Stimulated activated CD8-positive, alpha-beta memory T cell treated with anti-CD3 and anti-CD28 coated beads, Interleukin-2, amount 100 ng/mL, for 1 hour (primary cell): ENCODE measurements around the gene IKZF2.

Source experiments
- DNase-seq, 2 donors: peaks; one replicate each; pipeline ENCODE4 v3.0.0-alpha.2; 2020; ENCODE audit warnings: low read depth in 2 of 2

The IKZF2 gene

DNA sequence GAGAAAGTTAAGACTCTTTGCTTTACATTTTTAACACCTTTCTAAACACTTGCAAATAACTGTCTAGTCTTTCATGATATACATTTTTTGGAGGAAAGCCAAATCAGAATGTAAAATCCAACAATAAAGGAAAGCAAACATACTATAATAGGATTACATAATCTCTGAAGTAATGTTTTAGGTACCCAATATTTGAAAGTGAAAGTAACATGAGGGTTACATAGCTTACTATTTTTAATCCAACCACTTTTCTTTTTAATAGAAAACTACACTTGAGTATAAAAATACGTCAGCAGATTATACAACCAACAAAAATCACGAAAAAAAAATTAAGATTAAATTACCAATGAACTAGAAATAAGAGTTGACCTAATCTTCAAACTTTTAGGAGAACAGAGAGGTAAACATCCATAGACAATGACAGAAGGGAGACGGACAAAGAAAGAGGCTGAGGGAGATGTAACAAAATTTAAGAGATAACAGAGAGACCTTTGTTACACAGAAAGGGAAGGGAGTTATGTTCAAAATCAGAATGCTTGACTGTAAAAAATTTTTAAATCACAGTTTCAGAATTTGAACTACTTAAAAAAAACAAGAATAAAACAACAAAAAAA, 150.0 kb downstream of the IKZF2 start:
- no peak for DNase-seq

DNA sequence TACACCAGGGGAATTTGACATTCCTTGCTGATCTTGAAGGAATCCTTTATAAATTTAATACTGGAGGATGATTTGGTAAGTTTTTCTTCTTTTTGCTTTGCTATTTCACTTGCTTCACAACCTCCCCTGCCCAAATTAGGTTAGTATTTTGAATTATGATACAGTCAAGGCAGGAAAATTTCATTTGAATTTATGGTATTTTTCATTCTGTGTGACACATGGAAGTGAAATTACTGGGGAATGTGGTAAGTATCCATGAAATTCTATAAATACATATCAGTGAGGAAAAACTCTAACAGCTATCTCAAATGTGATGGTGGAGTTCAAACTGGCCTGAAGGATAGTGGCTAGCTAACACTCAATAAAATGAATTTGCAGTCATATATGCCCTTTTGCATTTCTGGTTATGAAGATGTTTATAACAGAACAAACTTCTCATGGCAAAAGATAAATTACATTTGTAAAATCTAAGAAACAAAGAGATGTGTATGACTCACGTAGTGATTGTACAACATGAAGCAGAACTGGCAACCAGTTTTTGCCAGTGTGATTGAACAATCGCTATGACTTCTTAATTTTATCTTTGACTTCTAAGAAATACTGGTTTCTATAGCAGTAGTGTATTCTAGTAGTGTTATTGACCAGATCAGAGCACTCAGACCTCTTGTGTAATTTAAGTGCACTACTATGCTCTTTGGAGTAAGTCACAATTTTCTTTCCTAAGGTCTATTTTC, 152.6 kb downstream of the IKZF2 start:
- DNase-seq, result no peak

GRCh38 chr2:212997526-212998020, 153.8 kb downstream of the IKZF2 start:
- no peak for DNase-seq

GRCh38 chr2:212995920-212996319, 155.5 kb downstream of the IKZF2 start:
- DNase-seq, result no peak

GRCh38 chr2:212994976-212995375, 156.4 kb downstream of the IKZF2 start:
- DNase-seq, result no peak

DNA sequence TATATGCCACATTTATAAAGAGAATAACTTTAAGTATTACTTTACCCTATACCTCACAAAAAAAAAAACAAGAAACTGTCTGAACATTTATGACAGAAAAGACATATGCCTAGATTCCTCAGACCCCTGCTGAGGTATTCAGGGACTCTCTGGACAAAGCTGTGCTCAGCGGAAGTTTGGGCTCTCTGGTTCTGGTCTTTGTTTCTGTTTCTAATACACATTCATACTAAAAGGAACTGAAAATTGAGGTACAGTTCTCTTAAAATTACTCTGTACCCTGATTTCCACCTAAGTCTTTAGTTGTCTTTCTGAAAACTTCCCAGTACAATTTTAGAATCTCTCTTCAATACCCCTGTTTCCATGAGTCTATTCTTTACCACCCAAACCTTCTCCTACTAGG, 160.3 kb downstream of the IKZF2 start:
- no peak for DNase-seq

DNA sequence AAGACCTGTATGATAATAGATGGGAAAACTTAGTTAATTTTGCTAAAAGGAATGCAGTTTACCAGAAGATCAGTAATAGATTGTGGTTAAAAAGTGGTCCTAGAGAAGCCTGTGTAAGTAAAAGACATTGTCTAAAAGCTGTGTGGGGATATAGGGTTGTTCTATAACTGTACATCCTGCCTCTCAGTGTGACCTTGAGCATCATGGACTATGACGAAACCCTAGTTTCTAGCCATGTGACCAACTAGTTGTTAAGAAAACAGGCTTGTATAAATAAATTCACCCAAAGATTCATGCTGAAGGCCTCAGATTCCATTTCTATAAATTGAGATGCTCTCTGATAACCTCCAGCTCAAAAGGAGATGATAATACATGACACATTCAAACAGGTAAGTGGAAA, 160.7 kb downstream of the IKZF2 start:
- DNase-seq, result no peak

DNA sequence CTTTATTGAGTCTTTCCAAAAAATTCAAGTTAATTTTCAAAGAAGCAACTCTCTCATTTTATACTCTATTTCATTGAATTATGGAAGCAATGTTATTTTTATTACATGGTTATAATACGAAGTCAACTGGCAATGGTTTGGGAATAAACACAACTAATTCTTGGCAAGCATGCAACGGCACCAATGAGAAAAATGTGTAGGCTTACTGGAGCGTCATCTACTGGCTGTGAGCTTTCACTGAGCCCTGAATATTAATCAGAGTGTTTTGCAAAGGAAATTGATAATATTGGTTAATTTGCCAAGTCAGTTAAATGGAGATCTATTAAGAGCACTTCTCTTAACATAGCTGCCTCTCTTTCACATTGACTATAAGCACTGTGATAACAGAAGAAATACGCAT, 163.9 kb downstream of the IKZF2 start:
- no peak for DNase-seq

- no peak for DNase-seq
These were observed 167.3 kb downstream of the IKZF2 start for GRCh38 chr2:212984129-212984528.

- no peak for DNase-seq
These were observed 171.6 kb downstream of the IKZF2 start for GRCh38 chr2:212979799-212980198.

- DNase-seq, result no peak
These were observed 172.3 kb downstream of the IKZF2 start for GRCh38 chr2:212979046-212979612.

GRCh38 chr2:212977152-212977551, 174.3 kb downstream of the IKZF2 start:
- no peak for DNase-seq

DNA sequence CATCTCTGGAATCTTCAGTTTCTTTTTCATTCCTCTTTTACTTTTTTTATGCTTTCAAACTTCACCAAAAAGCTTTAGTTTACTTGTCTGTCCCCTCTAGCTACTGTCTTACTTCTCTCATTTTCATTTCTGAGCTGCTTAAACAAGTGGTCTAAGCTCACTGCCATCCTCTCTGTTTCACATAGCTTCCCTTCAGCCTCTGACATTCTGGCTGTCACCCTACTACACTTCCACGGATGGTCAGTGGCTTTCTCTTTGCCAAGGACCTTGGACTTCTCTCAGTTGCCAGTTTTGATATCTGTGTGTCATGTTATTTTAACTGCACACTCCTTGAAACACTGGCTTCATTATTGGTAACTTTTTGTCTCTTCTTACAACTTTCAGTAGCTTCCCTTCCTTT, 176.1 kb downstream of the IKZF2 start:
- no peak for DNase-seq

DNA sequence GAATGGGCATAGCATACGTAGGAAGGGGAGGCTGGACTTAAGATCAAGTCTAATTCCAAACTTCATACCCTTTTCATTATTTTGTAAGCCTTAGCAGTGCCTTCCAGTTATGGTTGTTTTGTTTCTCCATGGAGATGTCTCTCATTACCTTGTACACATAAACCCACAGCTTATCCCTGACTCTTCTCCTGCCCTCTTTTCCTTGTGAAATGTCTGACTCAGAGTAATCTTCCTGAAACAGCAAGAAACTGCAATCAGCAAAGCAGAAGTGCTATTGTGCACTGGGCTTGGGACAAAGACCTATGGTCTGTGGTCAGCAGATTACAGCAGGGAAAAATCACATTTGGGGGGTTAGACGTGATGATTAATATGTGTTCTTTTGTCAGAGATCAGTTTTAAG, 176.7 kb downstream of the IKZF2 start:
- no peak for DNase-seq

GRCh38 chr2:212973347-212973746, 178.1 kb downstream of the IKZF2 start:
- no peak for DNase-seq

DNA sequence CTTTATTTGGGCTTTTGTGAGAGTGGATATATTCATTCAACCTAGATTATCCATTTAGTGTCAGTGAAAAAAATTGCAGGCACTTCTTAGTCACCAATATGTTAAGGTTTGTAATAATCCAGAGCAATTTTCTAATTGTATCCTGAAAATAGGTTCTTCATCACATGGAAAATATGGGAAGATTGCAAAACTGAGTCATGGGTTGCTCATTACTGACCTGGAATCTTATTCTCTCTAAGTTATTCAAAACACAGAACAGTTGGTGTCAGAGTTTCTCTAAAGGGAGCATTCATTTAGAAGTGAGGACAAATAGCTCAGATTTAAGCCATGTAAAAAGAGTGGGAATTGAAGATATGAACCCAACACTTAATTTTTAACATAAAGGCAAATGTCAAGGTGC, 181.3 kb downstream of the IKZF2 start:
- DNase-seq, result no peak

GRCh38 chr2:212968284-212969081, 182.9 kb downstream of the IKZF2 start:
- no peak for DNase-seq

DNA sequence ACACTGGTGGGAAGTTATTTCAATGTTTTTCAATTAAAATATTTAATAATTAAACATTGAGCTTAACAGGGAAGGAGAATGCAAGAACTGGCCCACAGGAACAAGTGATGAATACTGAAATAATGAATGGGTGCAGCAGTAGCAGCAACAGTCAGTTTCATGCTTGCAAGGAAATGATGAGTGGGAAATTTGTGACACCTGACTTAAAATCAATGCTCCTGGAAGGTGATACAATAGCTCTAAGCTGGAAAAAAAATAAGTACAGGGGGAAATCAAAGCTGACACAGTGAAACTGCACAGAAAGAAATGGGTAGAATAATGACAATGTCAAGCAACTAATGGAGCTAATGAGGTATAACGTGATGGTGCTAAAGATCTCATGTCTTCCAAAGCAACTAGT, 184.5 kb downstream of the IKZF2 start:
- DNase-seq, result no peak

GRCh38 chr2:212962691-212963090, 188.7 kb downstream of the IKZF2 start:
- no peak for DNase-seq

DNA sequence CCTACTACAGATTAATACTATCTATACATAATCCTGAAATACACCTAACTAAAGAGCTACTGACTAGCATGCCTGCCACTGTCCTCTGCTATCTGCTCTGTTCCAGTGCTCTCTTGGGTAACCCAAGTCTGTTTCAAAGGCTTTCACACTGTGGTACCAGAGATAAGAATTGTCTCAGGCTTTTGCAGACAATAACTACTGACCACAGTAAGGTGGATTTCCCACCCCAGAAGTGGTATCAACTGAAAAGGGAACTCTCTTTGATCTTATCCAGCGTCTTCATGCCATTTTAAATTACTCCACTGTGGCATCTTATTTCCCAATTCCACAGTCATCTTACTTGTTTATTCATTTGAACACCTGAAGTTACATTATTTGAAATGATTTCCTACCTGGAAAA, 190.2 kb downstream of the IKZF2 start:
- DNase-seq, result no peak

- DNase-seq, result no peak
These were observed 191.1 kb downstream of the IKZF2 start for GRCh38 chr2:212960336-212960735.

- no peak for DNase-seq
These were observed 191.8 kb downstream of the IKZF2 start for GRCh38 chr2:212959471-212960117.
